Activated CD8-positive, alpha-beta memory T cell treated with anti-CD3 and anti-CD28 coated beads, Interleukin-2, amount 10 ng/mL, durations not matched to agents 7 days and 5 days (primary cell): ENCODE results near the gene GPRC5C. TPM values are rescaled to one million over a fixed set of nuclear protein-coding genes. Genes with fewer than 3 reads are reported as not detected.

Source experiments
- ATAC-seq: fragments of 150-1000 bp; cut with Tn5 transposase; one replicate; pipeline ENCODE4 v1.10.0; 2021; ENCODE audit warnings: moderate library complexity
- CTCF ChIA-PET: fragments of 350-600 bp; sonication (Branson Sonifier 250); formaldehyde crosslinking; loops from one replicate; lab custom pipeline; 2021; ENCODE audit warnings: antibody characterized with exemption; lab: Charles Lee
- DNase-seq: peaks from one replicate; pipeline ENCODE4 v3.0.0-alpha.2; 2020
- H3K27ac Mint-ChIP-seq: one replicate; pipeline ENCODE4 v1.8.0; 2021; ENCODE audit warnings: mild to moderate bottlenecking, mixed read lengths
- H3K27me3 Mint-ChIP-seq: one replicate; pipeline ENCODE4 v1.8.0; 2021; ENCODE audit warnings: mixed read lengths
- H3K36me3 Mint-ChIP-seq: one replicate; pipeline ENCODE4 v1.8.0; 2021; ENCODE audit warnings: mild to moderate bottlenecking, mixed read lengths
- H3K4me1 Mint-ChIP-seq: one replicate; pipeline ENCODE4 v1.8.0; 2021; ENCODE audit warnings: mixed read lengths
- H3K4me3 Mint-ChIP-seq: one replicate; pipeline ENCODE4 v1.8.0; 2021; ENCODE audit warnings: mild to moderate bottlenecking, moderate library complexity, mixed read lengths
- H3K9me3 Mint-ChIP-seq: one replicate; pipeline ENCODE4 v1.8.0; 2022; ENCODE audit warnings: low read depth, mixed read lengths
- total RNA-seq, 2 experiments: library from RNA; stranded (reverse); gene quantifications; one replicate each; pipeline ENCODE4 v1.2.3, GENCODE V29; 2021

GPRC5C gene
- total RNA-seq, 2 experiments from 2014 or later = not detected

DNA sequence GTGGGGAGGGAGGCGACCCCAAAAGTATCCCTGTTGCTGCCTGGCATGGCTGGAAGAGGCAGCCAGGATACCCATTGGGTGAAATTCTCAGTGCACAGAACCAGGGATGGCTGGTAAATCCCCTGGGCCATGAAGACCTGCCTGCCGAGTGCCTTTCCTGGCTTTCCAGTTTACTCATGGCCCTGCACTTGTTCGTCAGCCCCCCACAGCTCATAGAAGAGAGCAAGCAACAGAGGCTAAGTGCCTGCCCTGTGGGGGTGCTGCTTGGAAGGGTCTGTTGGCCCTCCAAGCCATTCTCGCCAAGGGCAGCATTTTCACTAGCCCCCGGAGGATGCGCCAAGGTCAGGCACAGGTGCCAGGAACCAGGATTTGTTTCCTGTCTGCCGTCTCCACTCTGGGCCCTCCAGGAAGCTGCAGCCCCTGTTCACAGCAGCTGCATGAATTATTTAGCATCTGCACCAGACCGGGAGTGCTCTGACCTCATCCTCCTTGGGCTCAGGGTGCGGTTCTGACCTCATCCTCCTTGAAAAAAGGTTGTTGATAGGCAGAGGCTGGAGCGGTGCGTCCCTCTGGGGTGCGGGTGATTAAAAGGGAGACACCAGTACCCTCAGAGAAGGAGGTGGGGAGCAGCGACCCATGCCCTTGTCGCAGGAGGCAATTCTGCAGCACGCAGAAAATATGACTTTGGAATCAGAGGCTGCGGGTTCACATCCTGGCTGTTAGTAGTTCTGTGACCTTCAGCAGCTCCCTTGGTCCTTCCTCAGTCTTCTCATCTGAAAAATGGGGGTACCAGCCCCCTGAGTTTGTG lies 20.3 kb downstream of the GPRC5C start:
- Mint-ChIP-seq H3K27me3 (peaks cover 14% of the 10 kb centered on the region), H3K9me3 (no peaks in the 10 kb centered on the region), H3K27ac (peak overlapping the region; percentile 74), H3K4me1 (peaks cover 31% of the 10 kb centered on the region), H3K36me3 (no peaks in the 10 kb centered on the region), H3K4me3 (peak overlapping the region; percentile 48)
- CTCF ChIA-PET = interaction anchor here (1.0 to 9.4 kb wide), 7 partner anchors 8 to 84 kb away, joined by 3 to 109 read pairs (median 4); partner anchors contain the start of gene GPR142
- DNase-seq = peak; percentile 83
- ATAC-seq = peak; percentile 45

DNA sequence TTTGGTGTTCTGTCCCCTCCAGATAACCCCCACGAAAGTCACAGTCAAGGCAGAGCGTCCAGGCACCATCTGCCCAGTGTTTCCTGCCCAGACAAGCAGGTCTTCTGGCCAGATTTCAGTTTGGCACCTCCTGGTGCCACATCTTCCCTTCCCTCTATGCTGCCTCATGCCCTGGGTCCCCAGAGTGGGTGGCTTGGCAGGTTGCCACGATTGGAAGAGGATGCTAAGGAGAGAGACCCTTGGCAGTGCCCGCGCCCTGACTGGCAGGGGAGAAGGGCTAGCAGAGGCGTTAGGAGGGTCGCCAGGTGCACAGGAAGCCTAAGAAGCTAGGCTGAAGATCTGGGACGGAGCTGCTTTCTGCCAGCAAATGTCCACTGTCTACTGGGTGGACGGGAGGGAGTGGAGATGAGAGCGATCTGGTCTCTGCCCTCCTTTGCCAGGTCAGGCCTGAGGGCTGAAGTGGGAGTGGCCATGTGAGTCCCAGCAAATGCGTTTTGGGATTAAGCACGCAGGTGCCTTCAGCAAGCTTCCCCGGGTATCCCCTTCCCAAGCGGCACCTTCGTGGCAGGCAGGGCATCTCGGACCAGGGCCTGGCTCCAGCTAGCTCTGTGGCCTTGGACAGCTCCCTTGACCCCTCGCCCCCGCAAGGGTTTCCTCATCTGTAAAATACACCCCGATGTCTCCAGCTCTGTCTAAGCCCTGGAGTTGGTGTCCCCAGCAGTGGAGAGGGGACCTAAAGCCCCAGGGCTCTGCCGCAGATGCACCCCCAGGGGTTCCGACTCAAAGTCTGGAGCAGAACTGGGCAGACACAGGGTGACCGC lies 21.2 kb downstream of the GPRC5C start:
- peaks cover 14% of the 10 kb centered on the region for H3K27me3 Mint-ChIP-seq
- H3K36me3 Mint-ChIP-seq = no peaks in the 10 kb centered on the region
- DNase-seq (no peak), ATAC-seq (no peak)
- CTCF ChIA-PET = interaction anchor here (1.0 to 9.4 kb wide), 7 partner anchors 12 to 85 kb away, joined by 3 to 109 read pairs (median 8); partner anchors contain the start of gene GPR142
- H3K27ac Mint-ChIP-seq = peak overlapping the region; percentile 74
- H3K4me1 Mint-ChIP-seq = peaks cover 36% of the 10 kb centered on the region
- no peaks in the 10 kb centered on the region for H3K9me3 Mint-ChIP-seq
- H3K4me3 Mint-ChIP-seq = no peak overlapping the region

DNA sequence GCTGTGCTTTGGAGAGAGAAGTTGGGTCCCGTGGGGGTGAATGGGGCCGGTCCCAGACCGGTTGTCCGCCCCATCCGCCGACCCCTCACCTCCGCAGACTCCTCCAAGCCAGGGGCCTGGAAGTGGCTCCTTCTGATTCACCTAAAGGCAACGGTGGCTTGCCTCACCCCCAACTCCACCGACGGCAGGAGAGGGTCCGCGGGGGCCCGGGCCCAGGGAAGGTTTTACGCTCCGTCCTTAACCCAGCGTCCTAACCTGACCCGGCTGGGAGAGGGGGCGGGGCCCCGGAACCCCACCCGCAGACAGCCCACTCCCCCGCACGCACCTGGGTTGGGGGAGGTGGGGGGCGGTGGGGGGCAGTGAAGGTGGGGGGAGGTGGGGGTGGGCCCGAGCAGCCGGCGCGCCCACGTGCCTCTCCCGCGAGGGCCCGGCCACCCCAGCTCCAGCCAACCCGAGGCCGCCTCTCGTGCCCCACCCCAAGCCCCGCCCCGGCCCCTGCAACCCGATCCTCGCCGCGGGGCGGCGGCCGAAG lies 21.8 kb downstream of the GPRC5C start:
- Mint-ChIP-seq H3K4me1 (peaks cover 36% of the 10 kb centered on the region), H3K36me3 (no peaks in the 10 kb centered on the region), H3K4me3 (no peak overlapping the region), H3K9me3 (no peaks in the 10 kb centered on the region), H3K27me3 (peaks cover 20% of the 10 kb centered on the region), H3K27ac (no peak overlapping the region)
- DNase-seq (peak; percentile 85), ATAC-seq (peak; percentile 95)
- CTCF ChIA-PET = interaction anchor here (1.2 to 9.4 kb wide), 10 partner anchors 8 to 153 kb away, joined by 3 to 109 read pairs (median 8); partner anchors contain the start of genes CD300A and GPR142

DNA sequence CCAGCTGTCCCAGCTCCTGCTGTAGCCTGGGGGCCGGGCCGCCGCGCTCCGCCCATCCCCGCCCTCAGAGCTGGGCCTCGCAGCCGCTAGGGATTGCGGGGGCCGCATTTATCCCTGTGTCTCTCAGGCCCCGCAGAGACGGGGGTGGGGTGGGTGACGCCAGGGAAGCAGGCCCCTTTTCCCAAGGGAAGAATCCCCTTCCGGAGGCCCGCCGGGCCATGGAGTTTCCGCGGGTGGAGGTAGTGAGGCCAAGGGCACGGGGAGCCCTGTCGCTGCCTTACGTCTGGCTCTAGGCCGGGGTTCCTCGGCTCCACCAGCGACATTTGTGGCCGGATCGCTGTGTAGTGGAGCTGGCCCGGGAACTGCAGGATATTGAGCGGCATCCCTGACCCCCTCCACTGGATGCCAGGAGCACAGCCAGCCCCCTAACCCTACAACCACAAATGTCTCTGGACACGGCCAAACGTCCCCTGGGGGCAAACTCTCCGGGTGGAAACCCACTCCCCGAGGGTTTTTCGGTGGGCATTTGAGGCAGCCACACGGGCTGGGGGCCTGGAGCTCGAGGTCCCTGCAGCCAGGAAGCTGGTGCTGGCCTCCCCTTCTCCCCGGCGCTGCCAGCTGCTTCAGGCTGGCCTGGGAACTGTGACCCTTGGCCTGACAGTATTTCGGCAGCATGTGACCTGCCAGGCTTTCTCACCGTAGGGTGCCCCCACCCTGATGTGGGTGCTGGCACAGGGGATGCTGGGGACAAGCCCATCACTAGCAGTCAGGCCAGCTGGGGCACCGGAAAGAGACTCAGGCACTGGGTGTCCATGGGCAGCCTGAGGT lies 22.5 kb downstream of the GPRC5C start:
- DNase-seq (no peak), ATAC-seq (no peak)
- Mint-ChIP-seq H3K27ac (no peak overlapping the region), H3K9me3 (no peaks in the 10 kb centered on the region), H3K36me3 (no peaks in the 10 kb centered on the region), H3K4me3 (no peak overlapping the region), H3K4me1 (peaks cover 36% of the 10 kb centered on the region), H3K27me3 (peaks cover 20% of the 10 kb centered on the region)
- CTCF ChIA-PET = interaction anchor here (0.7 to 9.4 kb wide), 15 partner anchors 9 to 159 kb away, joined by 3 to 109 read pairs (median 5); partner anchors contain the start of genes CD300A and GPR142

DNA sequence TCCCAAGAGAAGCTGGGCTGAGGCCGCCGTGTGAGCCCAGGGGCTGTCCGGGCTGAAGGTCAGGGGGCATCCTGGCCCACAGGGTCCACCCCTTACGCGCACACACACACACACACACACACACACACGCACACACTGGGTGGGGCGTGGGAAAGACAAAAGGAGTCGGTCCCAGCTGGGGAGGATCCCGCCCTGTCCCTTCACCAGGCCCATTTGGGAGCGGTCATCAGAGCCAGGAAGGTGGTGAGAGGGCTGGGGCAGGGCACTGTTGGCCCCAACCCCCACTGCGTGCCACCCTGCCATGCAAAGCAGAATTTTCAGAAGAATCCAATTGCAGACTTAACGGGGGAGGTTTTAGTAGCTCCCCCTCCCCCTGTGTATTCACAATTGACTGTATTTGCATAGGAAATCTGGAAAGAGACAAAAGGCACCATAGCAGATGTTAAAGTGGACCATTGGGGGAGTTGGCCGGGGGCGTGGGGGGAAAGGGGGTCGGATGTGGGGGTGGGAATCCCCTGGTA lies 23.2 kb downstream of the GPRC5C start:
- peaks cover 36% of the 10 kb centered on the region for H3K4me1 Mint-ChIP-seq
- DNase-seq (no peak), ATAC-seq (no peak)
- no peak overlapping the region for H3K27ac Mint-ChIP-seq
- CTCF ChIA-PET = interaction anchor here (0.9 to 9.4 kb wide), 13 partner anchors 7 to 159 kb away, joined by 3 to 109 read pairs (median 6); partner anchors contain the start of genes CD300A and GPR142
- H3K9me3 Mint-ChIP-seq = no peaks in the 10 kb centered on the region
- no peaks in the 10 kb centered on the region for H3K36me3 Mint-ChIP-seq
- peaks cover 20% of the 10 kb centered on the region for H3K27me3 Mint-ChIP-seq
- H3K4me3 Mint-ChIP-seq = no peak overlapping the region

DNA sequence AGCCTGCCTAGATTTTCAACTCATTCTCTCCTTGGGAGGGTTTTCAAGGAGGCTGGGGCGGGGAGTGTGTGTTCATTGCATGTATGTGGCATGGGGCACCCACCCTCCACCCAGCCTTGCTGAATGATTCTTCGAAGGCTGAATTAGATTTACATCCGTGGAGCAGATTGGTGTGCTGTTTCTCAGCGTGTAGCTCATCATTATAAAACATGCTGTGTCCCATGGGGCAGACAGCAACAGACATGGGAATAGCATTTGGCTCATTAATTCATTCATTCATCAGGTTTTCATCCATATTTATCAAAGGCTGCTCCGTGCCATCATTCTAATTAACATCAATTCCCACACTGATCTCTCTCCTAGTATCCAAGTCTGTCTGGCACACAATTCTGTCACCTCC lies 23.9 kb downstream of the GPRC5C start:
- CTCF ChIA-PET = interaction anchor here (0.9 to 9.4 kb wide), 10 partner anchors 8 to 160 kb away, joined by 3 to 109 read pairs (median 6); partner anchors contain the start of genes CD300A and GPR142
- Mint-ChIP-seq H3K9me3 (no peaks in the 10 kb centered on the region), H3K36me3 (no peaks in the 10 kb centered on the region), H3K4me3 (no peak overlapping the region), H3K27me3 (peaks cover 20% of the 10 kb centered on the region), H3K4me1 (peaks cover 36% of the 10 kb centered on the region), H3K27ac (no peak overlapping the region)
- ATAC-seq (no peak), DNase-seq (no peak)

DNA sequence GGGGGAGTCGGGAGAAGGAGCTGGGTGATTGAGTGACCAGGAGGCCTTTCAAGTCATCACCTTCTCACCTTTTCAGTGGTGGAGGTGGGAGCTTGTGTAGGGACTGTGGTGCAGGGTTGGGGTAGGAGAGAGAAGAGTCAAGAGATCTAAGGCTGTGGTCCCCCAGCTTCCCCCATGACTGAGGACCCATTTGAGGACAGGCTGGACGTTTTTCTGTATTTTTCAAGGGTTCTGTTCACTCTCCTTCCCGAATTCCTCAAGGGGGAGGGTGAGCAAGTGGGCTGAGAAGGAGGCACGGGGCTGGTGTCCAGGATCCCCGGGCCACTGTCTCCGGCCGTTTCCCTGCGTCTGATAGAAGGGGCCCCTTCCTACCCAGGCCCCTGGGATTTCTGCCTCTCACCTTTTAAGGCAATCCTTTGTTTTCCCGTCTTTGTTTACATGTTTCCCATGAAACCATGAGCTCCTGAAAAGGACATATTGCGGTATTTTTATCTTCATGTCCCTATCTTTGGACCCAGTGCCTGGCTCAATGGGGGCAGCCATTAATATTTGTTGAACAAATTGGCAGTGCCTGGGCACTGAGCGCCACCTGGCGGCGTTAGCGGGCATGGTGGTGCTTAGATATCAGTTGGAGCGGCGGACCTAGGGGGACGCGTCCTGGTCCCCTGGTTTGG lies 25.4 kb downstream of the GPRC5C start:
- H3K4me3 Mint-ChIP-seq = no peak overlapping the region
- peak; percentile 32 for ATAC-seq
- H3K27me3 Mint-ChIP-seq = peaks cover 12% of the 10 kb centered on the region
- no peaks in the 10 kb centered on the region for H3K9me3 Mint-ChIP-seq
- H3K27ac Mint-ChIP-seq = no peak overlapping the region
- no peaks in the 10 kb centered on the region for H3K36me3 Mint-ChIP-seq
- peaks cover 34% of the 10 kb centered on the region for H3K4me1 Mint-ChIP-seq
- CTCF ChIA-PET = interaction anchor here (0.7 to 9.4 kb wide), 30 partner anchors 8 to 279 kb away, joined by 3 to 109 read pairs (median 4); partner anchors contain the start of genes BTBD17, CD300A, GPR142 and RAB37
- DNase-seq = peak; percentile 79

DNA sequence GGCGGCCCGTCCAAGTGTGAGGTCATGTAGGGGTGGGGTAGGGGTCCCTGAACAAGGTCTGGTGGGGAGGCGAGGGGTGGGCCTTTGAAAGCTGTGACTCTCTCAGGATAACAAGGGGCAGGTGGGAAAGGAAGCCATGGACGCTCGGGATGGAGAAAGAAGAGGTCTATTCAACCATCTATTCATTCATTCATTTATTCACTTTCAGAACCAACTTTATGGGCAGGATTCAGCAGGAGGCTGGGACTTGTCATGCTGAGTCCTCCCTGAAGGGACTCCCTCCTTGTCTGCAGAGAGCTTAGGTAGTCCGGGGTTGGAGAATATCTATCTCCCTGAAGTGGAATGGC lies 25.9 kb downstream of the GPRC5C start:
- CTCF ChIA-PET = interaction anchor here (0.7 to 9.4 kb wide), 27 partner anchors 8 to 279 kb away, joined by 3 to 109 read pairs (median 5); partner anchors contain the start of genes BTBD17, CD300A, GPR142 and RAB37
- H3K4me3 Mint-ChIP-seq = no peak overlapping the region
- no peaks in the 10 kb centered on the region for H3K9me3 Mint-ChIP-seq
- H3K27ac Mint-ChIP-seq = no peak overlapping the region
- peaks cover 10% of the 10 kb centered on the region for H3K27me3 Mint-ChIP-seq
- DNase-seq (no peak), ATAC-seq (no peak)
- no peaks in the 10 kb centered on the region for H3K36me3 Mint-ChIP-seq
- H3K4me1 Mint-ChIP-seq = peaks cover 29% of the 10 kb centered on the region

DNA sequence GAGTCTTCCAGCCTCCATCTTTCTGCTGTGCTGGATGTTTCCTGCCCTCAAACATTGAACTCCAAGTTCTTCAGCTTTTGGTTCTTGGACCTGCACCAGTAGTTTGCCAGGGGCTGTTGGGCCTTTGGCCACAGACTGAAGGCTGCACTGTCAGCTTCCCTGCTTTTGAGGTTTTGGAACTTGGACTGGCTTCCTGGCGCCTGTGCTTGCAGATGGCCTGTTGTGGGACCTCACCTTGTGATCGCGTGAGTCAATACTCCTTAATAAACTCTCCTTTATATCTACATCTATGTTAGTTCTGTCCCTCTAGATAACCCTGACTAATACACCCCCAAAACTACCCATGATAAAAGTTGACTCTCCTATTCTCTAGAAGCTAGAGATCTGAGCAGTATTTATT lies 26.9 kb downstream of the GPRC5C start:
- peaks cover 21% of the 10 kb centered on the region for H3K4me1 Mint-ChIP-seq
- peaks cover 8% of the 10 kb centered on the region for H3K27me3 Mint-ChIP-seq
- no peaks in the 10 kb centered on the region for H3K9me3 Mint-ChIP-seq
- H3K27ac Mint-ChIP-seq = no peak overlapping the region
- peaks cover 2% of the 10 kb centered on the region for H3K36me3 Mint-ChIP-seq
- ATAC-seq = no peak
- CTCF ChIA-PET = interaction anchor here (1.1 to 9.4 kb wide), 11 partner anchors 13 to 102 kb away, joined by 3 to 109 read pairs (median 8); partner anchors contain the start of gene GPR142
- DNase-seq = no peak
- no peak overlapping the region for H3K4me3 Mint-ChIP-seq

DNA sequence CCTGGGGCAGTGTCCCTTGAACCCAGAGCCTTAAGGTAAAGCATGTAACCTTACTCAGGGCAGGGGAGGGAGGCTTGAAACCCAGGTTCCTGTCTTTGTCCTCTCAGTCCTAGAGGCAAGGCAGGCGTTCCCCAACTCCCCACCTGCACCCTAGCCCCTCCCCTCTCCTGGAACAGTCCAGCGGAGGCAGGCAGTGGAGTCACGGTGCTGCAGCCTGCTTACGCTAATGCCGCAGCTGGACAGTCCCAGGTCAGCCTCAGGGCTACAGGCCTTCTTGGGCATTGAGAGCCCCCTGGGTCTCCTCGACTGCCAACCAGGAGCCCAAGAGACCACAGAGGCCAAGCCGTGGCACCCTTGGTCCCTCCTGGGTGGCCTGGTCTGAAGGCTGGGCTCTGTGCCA lies 27.7 kb downstream of the GPRC5C start:
- Mint-ChIP-seq H3K27me3 (peaks cover 8% of the 10 kb centered on the region), H3K27ac (no peak overlapping the region), H3K36me3 (peaks cover 2% of the 10 kb centered on the region), H3K4me3 (no peak overlapping the region), H3K9me3 (no peaks in the 10 kb centered on the region), H3K4me1 (peaks cover 19% of the 10 kb centered on the region)
- DNase-seq = no peak
- no peak for ATAC-seq
- CTCF ChIA-PET = interaction anchor here (1.1 to 9.4 kb wide), 9 partner anchors 12 to 102 kb away, joined by 3 to 109 read pairs (median 8); partner anchors contain the start of gene GPR142

DNA sequence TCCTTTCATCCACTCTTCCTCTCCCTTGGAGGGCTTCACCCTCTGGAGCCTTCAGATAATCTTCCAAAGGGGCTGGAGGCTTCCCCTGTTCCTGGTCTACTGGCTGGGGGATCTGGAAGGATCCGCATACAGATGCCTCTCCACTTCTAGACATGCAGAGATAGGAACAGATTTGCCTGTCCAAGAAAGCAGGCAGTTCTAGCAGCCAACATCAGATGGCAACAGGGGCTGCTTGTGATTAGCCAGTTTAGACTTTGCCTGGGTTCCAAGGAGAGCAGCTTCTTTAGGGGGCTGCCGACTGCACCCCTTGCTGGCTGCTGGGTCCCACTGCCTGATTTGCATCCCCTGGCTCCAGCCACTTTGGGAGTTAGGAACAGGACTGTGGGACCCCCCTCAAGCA lies 28.4 kb downstream of the GPRC5C start:
- H3K4me1 Mint-ChIP-seq = peaks cover 15% of the 10 kb centered on the region
- H3K36me3 Mint-ChIP-seq = peaks cover 2% of the 10 kb centered on the region
- CTCF ChIA-PET = interaction anchor here (1.4 to 4.8 kb wide), 5 partner anchors 8 to 92 kb away, joined by 3 to 23 read pairs (median 6); partner anchors contain the start of gene GPR142
- DNase-seq (no peak), ATAC-seq (no peak)
- no peaks in the 10 kb centered on the region for H3K9me3 Mint-ChIP-seq
- H3K4me3 Mint-ChIP-seq = no peak overlapping the region
- H3K27me3 Mint-ChIP-seq = peaks cover 8% of the 10 kb centered on the region
- H3K27ac Mint-ChIP-seq = peak overlapping the region; percentile 12
